SU-DHL-6 (cell line): Measurements from ENCODE around the gene CHD6.

Experiments used
- EZH2phosphoT487 ChIP-seq: fragments of 200-600 bp; sonication (generic), shearing (Covaris generic); conservative IDR thresholded peaks from 2 replicates; pipeline ENCODE4 v1.6.1; 2018; ENCODE audit warnings: mild to moderate bottlenecking, antibody characterized with exemption, low read length, moderate library complexity, mixed read lengths
- TF ChIP-seq, protein P1 (sequence below): fragments of 200-600 bp; sonication (generic); IDR thresholded peaks from one replicate; pipeline ENCODE4 v1.5.1; 2017; ENCODE audit warnings: antibody characterized with exemption, mild to moderate bottlenecking, low read length, moderate library complexity; ENCODE audit not compliant: insufficient read depth, poor library complexity, severe bottlenecking

DNA sequence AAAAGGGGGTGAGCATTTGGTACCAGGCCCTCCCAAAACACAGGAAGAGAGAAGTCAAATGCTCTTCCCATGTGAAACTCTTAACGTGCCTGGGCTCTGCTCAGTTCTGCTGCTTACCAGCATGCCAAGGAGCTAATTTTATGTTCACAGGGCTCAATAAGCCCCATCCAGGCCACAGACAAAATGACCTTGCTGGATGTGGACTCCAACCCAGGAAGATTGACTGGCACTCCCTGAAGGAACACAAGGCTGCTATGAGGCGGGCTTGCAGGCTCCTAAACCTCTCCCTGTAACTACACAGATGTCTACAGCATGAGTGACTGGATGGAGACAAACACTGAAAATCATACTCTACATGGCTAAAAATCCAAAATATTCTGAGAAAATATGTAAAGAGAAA lies 50.6 kb downstream of the CHD6 start:
- TF ChIP-seq, protein P1, sequence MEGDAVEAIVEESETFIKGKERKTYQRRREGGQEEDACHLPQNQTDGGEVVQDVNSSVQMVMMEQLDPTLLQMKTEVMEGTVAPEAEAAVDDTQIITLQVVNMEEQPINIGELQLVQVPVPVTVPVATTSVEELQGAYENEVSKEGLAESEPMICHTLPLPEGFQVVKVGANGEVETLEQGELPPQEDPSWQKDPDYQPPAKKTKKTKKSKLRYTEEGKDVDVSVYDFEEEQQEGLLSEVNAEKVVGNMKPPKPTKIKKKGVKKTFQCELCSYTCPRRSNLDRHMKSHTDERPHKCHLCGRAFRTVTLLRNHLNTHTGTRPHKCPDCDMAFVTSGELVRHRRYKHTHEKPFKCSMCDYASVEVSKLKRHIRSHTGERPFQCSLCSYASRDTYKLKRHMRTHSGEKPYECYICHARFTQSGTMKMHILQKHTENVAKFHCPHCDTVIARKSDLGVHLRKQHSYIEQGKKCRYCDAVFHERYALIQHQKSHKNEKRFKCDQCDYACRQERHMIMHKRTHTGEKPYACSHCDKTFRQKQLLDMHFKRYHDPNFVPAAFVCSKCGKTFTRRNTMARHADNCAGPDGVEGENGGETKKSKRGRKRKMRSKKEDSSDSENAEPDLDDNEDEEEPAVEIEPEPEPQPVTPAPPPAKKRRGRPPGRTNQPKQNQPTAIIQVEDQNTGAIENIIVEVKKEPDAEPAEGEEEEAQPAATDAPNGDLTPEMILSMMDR: no peak
- TF ChIP-seq EZH2phosphoT487: no peak
